ENCODE data around the gene EVA1C. TPM values are rescaled to one million over a fixed set of nuclear protein-coding genes. Genes with fewer than 3 reads are reported as not detected.
"Not testable (repeated sequence)": the region's sequence is repeated elsewhere in the genome, so short reads cannot be mapped to it uniquely, and the experiment has no call there.

Gene EVA1C
- total RNA-seq, 2 donors from 2014 or later: 22.1 to 52.8 TPM

GRCh38 chr21:32450881-32451701 is 38.6 kb downstream of the EVA1C start:
- intact Hi-C loops (cut with DNase I): loop anchor here in 1 of 2 donors (5.0 kb wide), 1 partner anchor 39 kb away; the partner anchor contains the start of gene EVA1C
- peak; percentile 84 to 88 for ATAC-seq
- DNase-seq: peak; percentile 84

GRCh38 chr21:32452191-32452590 is 39.7 kb downstream of the EVA1C start:
- intact Hi-C loops (cut with DNase I): loop anchor here in 1 of 2 donors (5.0 kb wide), 1 partner anchor 40 kb away; the partner anchor contains the start of gene EVA1C
- not testable (repeated sequence) for DNase-seq, ATAC-seq

DNA sequence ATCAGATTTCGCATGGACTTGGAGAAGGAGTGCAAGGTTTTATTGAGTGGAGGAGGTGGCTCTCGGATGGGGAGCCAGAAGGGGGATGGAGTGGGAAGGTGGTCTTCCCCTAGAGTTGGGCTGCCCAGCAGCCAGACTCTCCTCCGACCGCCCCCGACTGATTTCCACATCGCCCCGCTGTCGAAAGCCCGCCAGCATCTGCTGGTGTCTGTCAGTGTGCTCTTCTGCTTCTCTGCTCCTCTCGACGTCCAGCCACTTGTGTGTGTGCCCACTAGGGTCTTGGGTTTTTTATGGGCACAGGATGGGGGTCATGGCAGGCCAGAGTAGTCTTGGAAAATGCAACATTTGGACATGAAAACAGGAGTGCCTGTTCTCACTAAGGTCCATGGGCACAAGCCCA is 40.1 kb downstream of the EVA1C start:
- no peak for DNase-seq
- no peak for ATAC-seq
- intact Hi-C loops (cut with DNase I): loop anchor here in 1 of 2 donors (5.0 kb wide), 1 partner anchor 40 kb away; the partner anchor contains the start of gene EVA1C

GRCh38 chr21:32455548-32455947 is 43.0 kb downstream of the EVA1C start:
- no peak for ATAC-seq
- intact Hi-C loops (cut with DNase I): no loop called here

GRCh38 chr21:32456497-32456918 is 44.0 kb downstream of the EVA1C start:
- intact Hi-C loops (cut with DNase I): no loop called here
- ATAC-seq (peak in 1 of 2 donors; percentile 69), DNase-seq (no peak)

More at GRCh38 chr21:32455548-32455947, 43.0 kb downstream of the EVA1C start:
- DNase-seq: no peak

- intact Hi-C loops (cut with DNase I): no loop called here
- ATAC-seq (peak; percentile 32 to 48), DNase-seq (peak; percentile 63)
These were observed 44.9 kb downstream of the EVA1C start for GRCh38 chr21:32457360-32457840.

DNA sequence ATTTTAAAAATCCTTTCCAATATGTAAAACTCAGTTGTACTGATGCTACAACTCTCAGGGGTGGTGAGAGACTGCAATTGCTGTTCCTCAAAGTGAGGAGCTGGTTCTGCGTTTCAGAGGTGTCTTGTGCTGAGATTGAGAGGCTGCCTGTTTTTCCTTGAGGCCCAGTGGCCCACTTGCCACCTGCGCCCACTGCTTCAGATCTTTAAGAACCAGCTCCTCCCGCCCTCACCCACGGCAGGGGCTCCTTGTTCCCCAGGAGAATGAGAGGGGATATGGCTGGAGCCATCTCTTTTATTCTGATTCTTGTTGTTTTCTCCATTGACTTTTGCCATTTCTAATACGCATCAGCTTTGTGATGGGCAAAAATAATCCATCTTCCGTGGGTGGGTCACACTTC is 45.5 kb downstream of the EVA1C start:
- DNase-seq (no peak), ATAC-seq (no peak)
- intact Hi-C loops (cut with DNase I): no loop called here

- DNase-seq: no peak
- intact Hi-C loops (cut with DNase I): no loop called here
- ATAC-seq: peak in 1 of 2 donors; percentile 30
These were observed 47.5 kb downstream of the EVA1C start for GRCh38 chr21:32459972-32460371.

DNA sequence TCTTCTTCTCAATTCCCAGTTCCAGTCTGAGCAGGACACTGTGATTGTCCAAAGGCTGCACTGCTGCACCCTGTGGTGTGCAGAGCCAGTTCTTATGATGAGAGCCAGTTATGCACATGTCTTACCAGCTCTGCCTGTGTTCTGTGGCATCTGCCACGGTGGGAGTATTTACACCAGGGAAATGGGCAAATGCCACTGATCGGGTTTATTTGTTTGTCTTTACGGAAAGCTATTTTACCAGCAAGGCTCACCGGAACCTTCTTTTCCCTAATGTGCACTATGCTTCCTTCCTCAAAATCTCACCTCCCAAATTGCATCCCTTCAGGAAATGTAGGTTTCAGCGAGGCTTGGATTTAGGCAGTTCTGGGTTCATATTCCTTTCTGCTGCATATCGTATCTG is 49.0 kb downstream of the EVA1C start:
- ATAC-seq: no peak
- DNase-seq: no peak
- intact Hi-C loops (cut with DNase I): no loop called here

DNA sequence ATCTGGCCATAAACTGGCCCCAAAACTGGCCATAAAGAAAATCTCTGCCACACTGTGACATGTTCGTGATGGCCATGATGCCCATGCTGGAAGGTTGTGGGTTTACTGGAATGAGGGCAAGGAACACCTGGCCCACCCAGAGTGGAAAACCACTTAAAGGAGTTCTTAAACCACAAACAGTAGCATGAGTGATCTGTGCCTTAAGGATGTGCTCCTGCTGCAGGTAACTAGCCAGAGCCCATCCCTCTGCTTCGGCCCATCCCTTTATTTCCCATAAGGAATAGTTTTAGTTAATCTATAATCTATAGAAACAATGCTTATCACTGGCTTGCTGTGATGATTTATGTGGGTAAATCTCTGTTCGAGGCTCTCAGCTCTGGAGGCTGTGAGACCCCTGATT is 50.1 kb downstream of the EVA1C start:
- DNase-seq; intact Hi-C loops (cut with DNase I); ATAC-seq: not testable (repeated sequence)

GRCh38 chr21:32463367-32463766 is 50.9 kb downstream of the EVA1C start:
- peak; percentile 41 for DNase-seq
- peak in 1 of 2 donors; percentile 20 for ATAC-seq
- intact Hi-C loops (cut with DNase I): no loop called here

- ATAC-seq (peak; percentile 83 to 90), DNase-seq (no peak)
- intact Hi-C loops (cut with DNase I): no loop called here
These were observed 51.4 kb downstream of the EVA1C start for GRCh38 chr21:32463889-32464300.

- intact Hi-C loops (cut with DNase I): no loop called here
These were observed 54.8 kb downstream of the EVA1C start for GRCh38 chr21:32467291-32467690.

GRCh38 chr21:32468681-32469111 is 56.2 kb downstream of the EVA1C start:
- ATAC-seq (no peak), DNase-seq (no peak)
- intact Hi-C loops (cut with DNase I): no loop called here

More at GRCh38 chr21:32467291-32467690, 54.8 kb downstream of the EVA1C start:
- ATAC-seq (no peak), DNase-seq (no peak)

- DNase-seq (no peak), ATAC-seq (no peak)
- intact Hi-C loops (cut with DNase I): no loop called here
These were observed 57.1 kb downstream of the EVA1C start for GRCh38 chr21:32469628-32470027.

DNA sequence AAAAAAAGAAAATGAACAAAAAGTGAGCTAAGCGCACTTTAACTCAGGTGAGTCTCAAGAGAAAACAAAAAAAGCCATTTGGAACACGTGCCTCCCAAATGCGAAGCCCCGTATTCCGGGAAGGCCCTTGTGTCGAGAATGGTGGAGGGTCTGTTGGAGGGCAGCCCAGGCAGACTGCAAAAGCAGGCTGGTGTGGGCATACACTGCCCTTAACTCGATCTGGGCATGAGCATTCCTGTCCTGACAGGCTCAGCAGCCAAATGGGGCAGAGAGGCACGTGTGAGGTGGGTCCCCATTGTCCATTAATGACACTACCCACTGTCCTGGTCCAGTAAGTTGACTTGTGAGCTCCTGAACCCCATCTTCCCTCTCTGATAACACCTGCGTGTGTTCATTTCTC is 57.7 kb downstream of the EVA1C start:
- intact Hi-C loops (cut with DNase I): no loop called here
- ATAC-seq: no peak
- no peak for DNase-seq

DNA sequence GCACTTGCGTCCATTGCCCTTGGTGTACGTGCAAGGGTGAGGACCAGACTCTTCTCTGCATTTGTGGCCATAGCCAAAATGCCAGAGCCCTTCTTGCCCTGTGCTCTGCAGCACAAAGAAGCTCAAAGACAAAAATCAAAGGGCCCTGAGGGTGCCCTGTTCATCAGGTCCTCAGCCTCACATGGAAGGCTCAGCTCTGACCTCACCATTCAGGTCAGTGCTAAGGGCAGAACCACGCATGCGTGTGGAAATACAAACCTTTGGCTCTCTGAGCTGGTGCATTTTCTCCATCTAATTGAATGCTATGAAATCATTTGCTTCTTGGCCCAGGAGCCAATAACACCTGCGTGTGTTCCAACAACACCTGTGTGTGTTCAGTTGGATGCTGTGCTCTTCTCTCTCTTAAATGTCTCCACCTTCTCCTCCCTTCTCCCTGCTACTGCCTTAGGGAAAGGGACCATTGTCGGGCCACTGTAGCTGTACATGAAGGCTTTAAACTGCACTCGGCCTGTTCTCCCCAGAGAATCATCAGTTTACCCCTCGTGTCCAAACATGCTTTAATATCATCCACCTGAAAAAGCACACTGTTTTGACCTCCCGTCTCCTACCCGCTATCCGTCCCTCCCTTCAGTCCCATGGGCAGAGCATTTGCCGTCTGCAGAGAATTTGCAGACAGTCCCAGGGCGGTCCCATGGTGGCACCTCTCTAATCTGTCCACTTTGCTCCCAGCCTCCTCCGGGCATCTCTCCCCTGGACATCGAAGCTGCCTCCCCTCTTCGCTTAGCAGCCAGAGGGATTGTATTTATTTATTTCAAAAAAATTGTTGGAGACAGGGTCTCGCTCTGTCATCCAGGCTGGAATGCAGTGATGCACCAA is 60.6 kb downstream of the EVA1C start:
- ATAC-seq (no peak), DNase-seq (no peak)
- intact Hi-C loops (cut with DNase I): no loop called here

- intact Hi-C loops (cut with DNase I): no loop called here
- peak in 1 of 2 donors; percentile 9 for ATAC-seq
- no peak for DNase-seq
These were observed 61.9 kb downstream of the EVA1C start for GRCh38 chr21:32474179-32475059.

All from left cardiac atrium (tissue), 4 donors.